HCT116 (cell line): ENCODE data around the gene SLC25A17.

Experiments
- CEBPB ChIP-seq: IDR thresholded peaks from 2 replicates; pipeline ENCODE4 v1.6.1; 2012; ENCODE audit warnings: low read depth
- EGR1 ChIP-seq: IDR thresholded peaks from 2 replicates; pipeline ENCODE4 v1.6.1; 2012; ENCODE audit warnings: low read depth
- ELF1 ChIP-seq: IDR thresholded peaks from 2 replicates; pipeline ENCODE4 v1.6.1; 2012; ENCODE audit warnings: low read depth, borderline replicate concordance
- EZH2 ChIP-seq: fragments of 200-600 bp; sonication (generic); IDR thresholded peaks from 2 replicates; pipeline ENCODE4 v1.6.1; 2017; ENCODE audit warnings: antibody characterized with exemption, mixed run types
- EZH2phosphoT487 ChIP-seq: fragments of 200-600 bp; IDR thresholded peaks from 2 replicates; pipeline ENCODE4 v1.6.1; 2018; ENCODE audit warnings: antibody characterized with exemption, borderline replicate concordance
- FOSL1 ChIP-seq: IDR thresholded peaks from 2 replicates; pipeline ENCODE4 v1.6.1; 2012; ENCODE audit warnings: low read depth
- POLR2A ChIP-seq: IDR thresholded peaks from 2 replicates; pipeline ENCODE4 v1.7.0; 2011; ENCODE audit warnings: borderline replicate concordance; ENCODE audit not compliant: insufficient read depth, insufficient read length; ENCODE audit errors: extremely low read depth
- POLR2AphosphoS5 ChIP-seq: IDR thresholded peaks from 2 replicates; pipeline ENCODE4 v1.6.1; 2011; ENCODE audit warnings: mild to moderate bottlenecking, low read depth, low read length, moderate library complexity
- SRF ChIP-seq: IDR thresholded peaks from 2 replicates; pipeline ENCODE4 v1.6.1; 2012; ENCODE audit warnings: low read depth
- TF ChIP-seq, protein P1 (sequence below): IDR thresholded peaks from 2 replicates; pipeline ENCODE4 v1.6.1; 2012
- TF ChIP-seq, protein P2 (sequence below), 3 experiments: fragments of 200-600 bp in 1 of 3; sonication (generic) in 1 of 3; IDR thresholded peaks in 2 of 3; conservative IDR thresholded peaks in 1 of 3; 2 replicates each; pipeline ENCODE4 v1.5.1; 2012 to 2017; ENCODE audit warnings: low read depth in 2 of 3, low read length in 2 of 3, antibody characterized with exemption in 1 of 3, borderline replicate concordance in 1 of 3, control low read depth in 1 of 3, mild to moderate bottlenecking in 1 of 3, mixed read lengths in 1 of 3, mixed run types in 1 of 3, moderate library complexity in 1 of 3; ENCODE audit not compliant: insufficient read depth in 1 of 3
- TF ChIP-seq, protein P3 (sequence below): IDR thresholded peaks from 2 replicates; pipeline ENCODE4 v1.6.1; 2011; ENCODE audit warnings: mild to moderate bottlenecking, low read length, moderate library complexity; ENCODE audit not compliant: insufficient replicate concordance; ENCODE audit errors: extremely low read depth
- TF ChIP-seq, protein P4 (sequence below): IDR thresholded peaks from 2 replicates; pipeline ENCODE4 v1.6.1; 2012
- TF ChIP-seq, protein P5 (sequence below): IDR thresholded peaks from 2 replicates; pipeline ENCODE4 v1.6.1; 2012; ENCODE audit warnings: low read depth

DNA sequence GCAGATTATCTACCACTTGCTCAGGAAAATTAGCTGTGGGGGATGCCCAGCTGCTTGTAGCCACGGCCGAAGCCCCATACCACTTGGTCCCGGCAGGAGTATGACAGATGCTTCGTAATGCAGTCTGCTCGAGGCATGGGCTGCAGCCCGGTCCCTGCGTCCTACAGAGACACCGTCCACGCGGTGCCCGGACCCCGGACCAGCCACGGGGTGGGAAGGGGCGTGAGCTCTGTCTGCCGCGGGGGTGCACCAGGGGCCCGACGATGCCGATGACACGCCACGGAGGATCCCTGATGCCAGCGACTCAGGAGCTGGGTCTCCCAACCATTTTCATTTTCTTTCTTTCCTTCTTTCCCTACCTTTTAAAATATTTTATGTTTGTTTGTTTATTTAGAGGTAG, 30.0 kb downstream of the SLC25A17 start:
- TF ChIP-seq, protein P1, sequence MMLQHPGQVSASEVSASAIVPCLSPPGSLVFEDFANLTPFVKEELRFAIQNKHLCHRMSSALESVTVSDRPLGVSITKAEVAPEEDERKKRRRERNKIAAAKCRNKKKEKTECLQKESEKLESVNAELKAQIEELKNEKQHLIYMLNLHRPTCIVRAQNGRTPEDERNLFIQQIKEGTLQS: no peak
- TF ChIP-seq EGR1: no peak
- TF ChIP-seq POLR2A: no peak
- no peak for TF ChIP-seq POLR2AphosphoS5
- TF ChIP-seq, protein P2, sequence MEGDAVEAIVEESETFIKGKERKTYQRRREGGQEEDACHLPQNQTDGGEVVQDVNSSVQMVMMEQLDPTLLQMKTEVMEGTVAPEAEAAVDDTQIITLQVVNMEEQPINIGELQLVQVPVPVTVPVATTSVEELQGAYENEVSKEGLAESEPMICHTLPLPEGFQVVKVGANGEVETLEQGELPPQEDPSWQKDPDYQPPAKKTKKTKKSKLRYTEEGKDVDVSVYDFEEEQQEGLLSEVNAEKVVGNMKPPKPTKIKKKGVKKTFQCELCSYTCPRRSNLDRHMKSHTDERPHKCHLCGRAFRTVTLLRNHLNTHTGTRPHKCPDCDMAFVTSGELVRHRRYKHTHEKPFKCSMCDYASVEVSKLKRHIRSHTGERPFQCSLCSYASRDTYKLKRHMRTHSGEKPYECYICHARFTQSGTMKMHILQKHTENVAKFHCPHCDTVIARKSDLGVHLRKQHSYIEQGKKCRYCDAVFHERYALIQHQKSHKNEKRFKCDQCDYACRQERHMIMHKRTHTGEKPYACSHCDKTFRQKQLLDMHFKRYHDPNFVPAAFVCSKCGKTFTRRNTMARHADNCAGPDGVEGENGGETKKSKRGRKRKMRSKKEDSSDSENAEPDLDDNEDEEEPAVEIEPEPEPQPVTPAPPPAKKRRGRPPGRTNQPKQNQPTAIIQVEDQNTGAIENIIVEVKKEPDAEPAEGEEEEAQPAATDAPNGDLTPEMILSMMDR (IDR thresholded peaks at IDR 0.05 in 2 of 3, conservative IDR thresholded peaks at IDR 0.05 in 1 of 3; ENCODE audit: borderline replicate concordance in 1 of 3, insufficient read depth in 1 of 3, low read depth in 2 of 3, low read length in 2 of 3): no peak
- TF ChIP-seq, protein P3, sequence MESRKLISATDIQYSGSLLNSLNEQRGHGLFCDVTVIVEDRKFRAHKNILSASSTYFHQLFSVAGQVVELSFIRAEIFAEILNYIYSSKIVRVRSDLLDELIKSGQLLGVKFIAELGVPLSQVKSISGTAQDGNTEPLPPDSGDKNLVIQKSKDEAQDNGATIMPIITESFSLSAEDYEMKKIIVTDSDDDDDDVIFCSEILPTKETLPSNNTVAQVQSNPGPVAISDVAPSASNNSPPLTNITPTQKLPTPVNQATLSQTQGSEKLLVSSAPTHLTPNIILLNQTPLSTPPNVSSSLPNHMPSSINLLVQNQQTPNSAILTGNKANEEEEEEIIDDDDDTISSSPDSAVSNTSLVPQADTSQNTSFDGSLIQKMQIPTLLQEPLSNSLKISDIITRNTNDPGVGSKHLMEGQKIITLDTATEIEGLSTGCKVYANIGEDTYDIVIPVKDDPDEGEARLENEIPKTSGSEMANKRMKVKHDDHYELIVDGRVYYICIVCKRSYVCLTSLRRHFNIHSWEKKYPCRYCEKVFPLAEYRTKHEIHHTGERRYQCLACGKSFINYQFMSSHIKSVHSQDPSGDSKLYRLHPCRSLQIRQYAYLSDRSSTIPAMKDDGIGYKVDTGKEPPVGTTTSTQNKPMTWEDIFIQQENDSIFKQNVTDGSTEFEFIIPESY: no peak
- TF ChIP-seq CEBPB: no peak
- no peak for TF ChIP-seq EZH2phosphoT487
- no peak for TF ChIP-seq SRF
- TF ChIP-seq EZH2: no peak
- TF ChIP-seq FOSL1: no peak
- TF ChIP-seq, protein P4, sequence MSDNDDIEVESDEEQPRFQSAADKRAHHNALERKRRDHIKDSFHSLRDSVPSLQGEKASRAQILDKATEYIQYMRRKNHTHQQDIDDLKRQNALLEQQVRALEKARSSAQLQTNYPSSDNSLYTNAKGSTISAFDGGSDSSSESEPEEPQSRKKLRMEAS: no peak
- no peak for TF ChIP-seq ELF1
- TF ChIP-seq, protein P5, sequence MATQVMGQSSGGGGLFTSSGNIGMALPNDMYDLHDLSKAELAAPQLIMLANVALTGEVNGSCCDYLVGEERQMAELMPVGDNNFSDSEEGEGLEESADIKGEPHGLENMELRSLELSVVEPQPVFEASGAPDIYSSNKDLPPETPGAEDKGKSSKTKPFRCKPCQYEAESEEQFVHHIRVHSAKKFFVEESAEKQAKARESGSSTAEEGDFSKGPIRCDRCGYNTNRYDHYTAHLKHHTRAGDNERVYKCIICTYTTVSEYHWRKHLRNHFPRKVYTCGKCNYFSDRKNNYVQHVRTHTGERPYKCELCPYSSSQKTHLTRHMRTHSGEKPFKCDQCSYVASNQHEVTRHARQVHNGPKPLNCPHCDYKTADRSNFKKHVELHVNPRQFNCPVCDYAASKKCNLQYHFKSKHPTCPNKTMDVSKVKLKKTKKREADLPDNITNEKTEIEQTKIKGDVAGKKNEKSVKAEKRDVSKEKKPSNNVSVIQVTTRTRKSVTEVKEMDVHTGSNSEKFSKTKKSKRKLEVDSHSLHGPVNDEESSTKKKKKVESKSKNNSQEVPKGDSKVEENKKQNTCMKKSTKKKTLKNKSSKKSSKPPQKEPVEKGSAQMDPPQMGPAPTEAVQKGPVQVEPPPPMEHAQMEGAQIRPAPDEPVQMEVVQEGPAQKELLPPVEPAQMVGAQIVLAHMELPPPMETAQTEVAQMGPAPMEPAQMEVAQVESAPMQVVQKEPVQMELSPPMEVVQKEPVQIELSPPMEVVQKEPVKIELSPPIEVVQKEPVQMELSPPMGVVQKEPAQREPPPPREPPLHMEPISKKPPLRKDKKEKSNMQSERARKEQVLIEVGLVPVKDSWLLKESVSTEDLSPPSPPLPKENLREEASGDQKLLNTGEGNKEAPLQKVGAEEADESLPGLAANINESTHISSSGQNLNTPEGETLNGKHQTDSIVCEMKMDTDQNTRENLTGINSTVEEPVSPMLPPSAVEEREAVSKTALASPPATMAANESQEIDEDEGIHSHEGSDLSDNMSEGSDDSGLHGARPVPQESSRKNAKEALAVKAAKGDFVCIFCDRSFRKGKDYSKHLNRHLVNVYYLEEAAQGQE: no peak
